Measurements from ENCODE around the gene TAF4B. TPM values are rescaled to one million over a fixed set of nuclear protein-coding genes. Genes with fewer than 3 reads are reported as not detected.

TAF4B gene
- total RNA-seq, 1 donor from 2014 or later = 3.3 TPM

GRCh38 chr18:26207937-26208336 lies 18.3 kb upstream of the TAF4B start:
- Mint-ChIP-seq H3K27ac (ENCODE audit: unreplicated experiment) (no peak overlapping the region), H3K9me3 (ENCODE audit: unreplicated experiment) (no peaks in the 10 kb centered on the region), H3K4me3 (ENCODE audit: unreplicated experiment) (no peak overlapping the region), H3K36me3 (ENCODE audit: low read depth, unreplicated experiment) (no peaks in the 10 kb centered on the region), H3K27me3 (ENCODE audit: unreplicated experiment) (no peaks in the 10 kb centered on the region), H3K4me1 (ENCODE audit: unreplicated experiment) (peaks cover 3% of the 10 kb centered on the region)
- TF ChIP-seq CTCF (IDR thresholded peaks at IDR 0.05; ENCODE audit: unreplicated experiment) = no peak
- no peak for DNase-seq (ENCODE audit: low spot score)

- no peak for DNase-seq (ENCODE audit: low spot score)
- no peaks in the 10 kb centered on the region for H3K36me3 Mint-ChIP-seq (ENCODE audit: low read depth, unreplicated experiment)
- H3K4me3 Mint-ChIP-seq (ENCODE audit: unreplicated experiment) = no peak overlapping the region
- TF ChIP-seq CTCF (IDR thresholded peaks at IDR 0.05; ENCODE audit: unreplicated experiment) = no peak
- peaks cover 3% of the 10 kb centered on the region for H3K4me1 Mint-ChIP-seq (ENCODE audit: unreplicated experiment)
- H3K9me3 Mint-ChIP-seq (ENCODE audit: unreplicated experiment) = no peaks in the 10 kb centered on the region
- no peak overlapping the region for H3K27ac Mint-ChIP-seq (ENCODE audit: unreplicated experiment)
- no peaks in the 10 kb centered on the region for H3K27me3 Mint-ChIP-seq (ENCODE audit: unreplicated experiment)
Observed at GRCh38 chr18:26208977-26209376, 17.3 kb upstream of the TAF4B start.

- Mint-ChIP-seq H3K9me3 (ENCODE audit: unreplicated experiment) (no peaks in the 10 kb centered on the region), H3K36me3 (ENCODE audit: low read depth, unreplicated experiment) (no peaks in the 10 kb centered on the region), H3K4me3 (ENCODE audit: unreplicated experiment) (no peak overlapping the region), H3K27me3 (ENCODE audit: unreplicated experiment) (peaks cover 1% of the 10 kb centered on the region), H3K27ac (ENCODE audit: unreplicated experiment) (no peak overlapping the region), H3K4me1 (ENCODE audit: unreplicated experiment) (peaks cover 4% of the 10 kb centered on the region)
- no peak for DNase-seq (ENCODE audit: low spot score)
- TF ChIP-seq CTCF (IDR thresholded peaks at IDR 0.05; ENCODE audit: unreplicated experiment) = no peak
Observed at GRCh38 chr18:26210147-26210546, 16.1 kb upstream of the TAF4B start.

- DNase-seq (ENCODE audit: low spot score) = no peak
- no peaks in the 10 kb centered on the region for H3K9me3 Mint-ChIP-seq (ENCODE audit: unreplicated experiment)
- no peaks in the 10 kb centered on the region for H3K36me3 Mint-ChIP-seq (ENCODE audit: low read depth, unreplicated experiment)
- no peak for TF ChIP-seq CTCF (IDR thresholded peaks at IDR 0.05; ENCODE audit: unreplicated experiment)
- H3K4me3 Mint-ChIP-seq (ENCODE audit: unreplicated experiment) = no peak overlapping the region
- no peak overlapping the region for H3K27ac Mint-ChIP-seq (ENCODE audit: unreplicated experiment)
- peaks cover 1% of the 10 kb centered on the region for H3K27me3 Mint-ChIP-seq (ENCODE audit: unreplicated experiment)
- peaks cover 2% of the 10 kb centered on the region for H3K4me1 Mint-ChIP-seq (ENCODE audit: unreplicated experiment)
Observed at GRCh38 chr18:26215247-26215970, 10.8 kb upstream of the TAF4B start.

- Mint-ChIP-seq H3K4me3 (ENCODE audit: unreplicated experiment) (peak overlapping the region; percentile 94), H3K36me3 (ENCODE audit: low read depth, unreplicated experiment) (no peaks in the 10 kb centered on the region)
Observed at GRCh38 chr18:26225022-26225693, 1.1 kb upstream of the TAF4B start.

More at GRCh38 chr18:26225022-26225693, 1.1 kb upstream of the TAF4B start:
- H3K4me1 Mint-ChIP-seq (ENCODE audit: unreplicated experiment) = peaks cover 12% of the 10 kb centered on the region
- H3K27ac Mint-ChIP-seq (ENCODE audit: unreplicated experiment) = no peak overlapping the region
- H3K9me3 Mint-ChIP-seq (ENCODE audit: unreplicated experiment) = no peaks in the 10 kb centered on the region
- peaks cover 2% of the 10 kb centered on the region for H3K27me3 Mint-ChIP-seq (ENCODE audit: unreplicated experiment)
- no peak for DNase-seq (ENCODE audit: low spot score)
- TF ChIP-seq CTCF (IDR thresholded peaks at IDR 0.05; ENCODE audit: unreplicated experiment) = no peak

Data from endothelial cell (in vitro differentiated cells).